Stimulated activated CD4-positive, alpha-beta T cell treated with anti-CD3 and anti-CD28 coated beads, Interleukin-4, amount 100 ng/mL, for 4 hours (primary cell): ENCODE results near the gene MLIP.

ENCODE experiments used
- DNase-seq, 2 experiments: peaks; one replicate each; pipeline ENCODE4 v3.0.0-alpha.2; 2020

MLIP gene

DNA sequence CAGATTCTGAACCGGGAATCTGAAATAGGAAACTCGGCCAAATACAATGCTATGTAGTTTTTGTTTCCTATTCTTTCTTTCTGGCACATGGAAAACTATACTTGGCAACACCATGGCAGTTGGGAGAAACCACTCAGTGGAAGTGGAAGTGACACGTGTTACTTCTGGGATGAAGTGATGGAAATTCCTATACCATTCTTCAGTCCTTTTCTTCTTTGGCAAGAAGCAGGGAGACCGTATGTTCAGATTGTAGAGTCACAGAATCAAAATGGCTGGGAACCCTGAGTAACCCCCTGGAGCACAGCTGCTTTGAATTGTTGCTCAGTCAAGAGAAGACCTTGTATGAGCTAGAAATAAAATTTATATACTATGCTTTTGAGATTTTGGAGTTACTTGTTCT, 178.2 kb downstream of the MLIP start:
- no peak for DNase-seq

DNA sequence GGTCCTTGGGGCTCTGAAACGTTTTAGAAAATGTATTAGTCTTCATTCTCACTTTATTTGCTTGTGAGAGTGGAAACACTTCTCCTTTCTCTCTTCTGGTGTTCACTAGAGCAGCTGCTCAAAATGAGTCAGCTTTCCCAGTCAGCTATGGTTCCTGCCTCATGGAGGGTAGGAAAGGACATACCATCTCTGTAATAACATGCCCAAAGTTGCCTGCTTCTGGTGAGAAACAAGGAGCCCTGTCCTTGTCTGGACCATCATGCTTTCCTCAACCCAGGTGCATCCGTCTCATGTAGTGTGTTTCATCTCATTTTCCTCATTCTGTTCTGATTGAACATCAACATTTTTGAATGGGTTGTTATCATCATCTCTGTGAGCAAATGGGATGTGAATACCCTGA, 179.9 kb downstream of the MLIP start:
- DNase-seq, result no peak

DNA sequence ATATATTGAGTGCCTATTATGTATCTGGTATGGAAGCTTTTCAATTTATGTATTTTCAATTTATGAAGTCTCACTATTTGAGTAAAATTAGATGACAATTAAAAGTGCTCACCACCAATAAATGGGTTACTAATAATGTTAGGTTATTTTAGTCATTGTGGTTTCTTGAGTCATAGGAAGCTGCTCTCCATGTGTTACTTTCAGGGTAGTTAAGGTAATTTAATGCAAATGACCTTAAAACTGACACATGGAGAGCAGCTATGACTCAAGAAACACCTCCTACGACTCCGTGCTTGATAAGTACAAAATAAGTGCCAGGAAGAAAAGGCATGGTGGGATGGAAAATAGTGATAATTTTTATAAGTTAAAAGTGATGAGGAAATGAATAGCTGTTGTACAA, 180.5 kb downstream of the MLIP start:
- DNase-seq, result no peak

DNA sequence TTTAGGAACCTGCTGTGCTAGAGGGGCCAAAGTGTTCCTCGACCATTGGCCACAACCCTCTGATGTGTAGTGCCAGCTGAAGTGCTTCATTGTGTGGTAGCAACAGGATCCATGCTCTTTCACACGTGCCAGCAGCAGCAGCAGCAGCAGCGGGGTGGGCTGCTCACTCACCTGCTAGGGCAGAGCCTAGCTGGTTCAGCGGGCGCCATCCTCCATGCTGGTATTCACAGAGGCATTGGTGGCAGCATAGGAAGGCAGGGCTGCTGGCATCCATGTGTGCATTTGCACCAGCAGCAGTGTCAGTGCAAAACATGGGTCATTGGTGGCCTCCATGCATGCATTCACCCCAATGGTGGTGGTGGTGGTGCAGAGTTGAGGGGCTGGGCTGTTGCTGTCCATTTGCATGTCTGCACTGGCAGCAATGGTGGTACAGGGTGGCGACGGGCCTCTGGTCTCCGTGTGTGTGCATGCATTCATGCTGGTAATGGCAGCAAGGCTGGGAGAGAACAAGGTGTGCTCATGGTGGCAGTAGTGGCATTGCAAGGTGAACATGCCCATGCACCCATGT, 183.8 kb downstream of the MLIP start:
- no peak for DNase-seq

DNA sequence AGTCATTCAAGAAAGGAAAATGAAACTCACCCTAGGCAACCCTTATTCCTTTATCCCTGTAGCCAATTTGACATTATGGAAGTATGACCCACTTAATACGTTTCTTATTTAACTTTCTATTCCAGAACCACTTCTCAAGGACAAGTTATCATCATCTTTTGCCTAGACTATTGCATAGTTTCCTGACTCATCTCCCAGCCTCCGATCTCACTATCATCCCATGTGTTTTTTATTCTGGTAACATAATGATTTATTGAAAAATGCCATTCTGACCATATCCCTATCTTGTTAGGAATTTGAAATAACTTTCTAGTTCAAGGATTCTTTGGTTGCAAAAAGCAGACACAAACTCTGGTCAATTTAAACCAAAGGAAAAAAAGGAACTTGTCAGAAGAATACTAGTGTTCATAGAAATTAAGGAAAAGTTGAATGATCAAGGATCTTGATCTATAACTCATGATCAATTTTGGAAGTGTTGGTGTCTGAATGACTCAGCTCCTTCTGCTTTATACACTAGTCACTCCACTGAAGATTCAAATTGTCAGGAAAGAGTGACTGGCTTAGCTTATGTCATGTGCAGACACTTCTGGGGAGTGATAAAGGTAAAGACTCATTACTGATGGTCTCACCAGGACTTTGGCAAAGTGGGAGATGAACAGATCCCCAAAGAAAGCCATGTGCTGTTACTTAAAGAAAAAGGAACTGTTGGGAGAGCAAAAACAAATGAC, 188.5 kb downstream of the MLIP start:
- DNase-seq, result no peak

DNA sequence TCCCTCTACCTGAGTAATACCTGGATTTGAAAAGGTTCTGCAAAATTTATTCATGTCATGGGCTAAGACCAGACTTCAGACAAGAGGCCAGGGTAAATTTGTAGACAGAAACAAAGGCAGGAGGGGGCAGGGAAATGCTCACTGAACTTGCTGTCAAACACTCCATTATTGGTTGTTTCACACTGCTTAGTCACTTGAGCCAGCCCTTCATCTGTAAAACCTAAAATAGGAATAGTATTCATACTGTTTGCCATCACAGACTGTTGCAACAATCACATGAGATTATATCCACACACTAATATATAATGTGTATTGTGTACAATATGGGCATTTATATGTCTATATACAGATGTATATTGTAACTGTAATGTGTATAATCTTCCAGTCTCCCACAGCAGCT, 190.5 kb downstream of the MLIP start:
- DNase-seq, result no peak

DNA sequence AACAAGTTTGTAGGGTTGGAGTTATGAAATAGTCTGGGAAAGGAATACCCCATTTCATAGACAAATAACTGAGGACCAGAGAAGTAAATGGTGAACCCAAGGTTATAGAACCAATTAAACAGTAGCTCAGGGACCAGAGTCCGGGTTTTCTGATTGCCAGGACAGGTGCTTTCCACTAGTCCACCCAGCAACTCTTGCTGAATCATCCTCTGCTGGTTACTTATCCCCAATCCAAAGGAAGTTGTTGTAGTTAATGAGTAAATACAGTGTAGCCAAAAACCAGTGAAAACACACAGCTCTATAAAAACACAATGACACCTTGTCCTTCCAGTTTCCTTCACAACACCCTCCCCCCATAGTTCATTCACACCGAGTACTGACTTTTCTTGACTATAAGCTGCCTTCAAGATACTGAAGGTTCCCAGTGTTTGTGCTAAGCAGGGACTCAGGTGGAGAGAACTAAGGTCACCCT, 196.2 kb downstream of the MLIP start:
- no peak for DNase-seq

DNA sequence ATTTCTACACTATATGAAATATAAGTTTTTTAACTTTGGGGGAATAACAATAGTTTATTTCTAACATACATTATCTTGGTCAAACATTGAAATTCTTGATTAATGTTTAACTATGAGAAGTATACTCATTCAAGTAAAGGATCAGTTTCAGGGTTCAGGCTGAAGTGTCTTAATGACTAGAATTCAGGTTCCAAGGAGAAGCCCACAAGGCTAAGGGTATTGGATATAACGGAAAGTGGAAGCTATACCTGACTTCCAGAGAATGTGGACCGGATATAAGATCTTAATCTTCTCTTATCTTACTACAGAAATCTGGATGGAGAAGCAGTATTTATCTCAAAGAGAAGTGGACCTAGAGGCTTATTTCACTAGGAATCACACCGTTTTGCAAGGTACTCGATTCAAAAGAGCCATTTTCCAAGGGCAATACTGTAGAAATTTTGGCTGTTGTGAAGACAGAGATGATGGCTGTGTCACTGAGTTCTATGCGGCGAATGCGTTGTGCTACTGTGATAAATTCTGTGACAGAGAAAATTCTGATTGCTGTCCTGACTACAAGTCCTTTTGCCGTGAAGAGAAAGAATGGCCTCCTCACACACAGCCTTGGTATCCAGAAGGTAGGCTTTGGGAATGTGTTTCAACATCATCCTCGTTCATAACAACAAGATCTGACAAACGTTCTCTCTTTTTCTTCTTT, 197.2 kb downstream of the MLIP start, which contains the start of gene TINAG:
TINAG (plus strand) TSS at position 153 of the 697 bp plus-strand sequence; CDS start at position 263, 110 bp downstream.
- no peak for DNase-seq

DNA sequence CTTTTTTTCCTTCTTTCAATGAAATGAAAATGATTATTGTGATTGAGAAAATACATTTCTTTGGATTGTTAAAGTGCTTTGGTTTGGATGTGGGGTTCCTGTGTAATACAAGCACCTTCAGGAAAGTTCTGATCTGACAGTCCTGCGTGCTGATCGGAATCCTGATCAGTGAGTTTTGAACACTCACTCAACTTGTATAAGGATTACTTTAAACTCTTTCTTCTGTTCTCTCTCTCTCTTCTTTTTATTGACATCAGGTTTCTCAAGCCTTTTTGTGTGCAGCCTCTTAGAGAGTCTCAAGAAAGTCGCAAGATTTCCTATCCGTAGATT, 197.7 kb downstream of the MLIP start:
- no peak for DNase-seq

DNA sequence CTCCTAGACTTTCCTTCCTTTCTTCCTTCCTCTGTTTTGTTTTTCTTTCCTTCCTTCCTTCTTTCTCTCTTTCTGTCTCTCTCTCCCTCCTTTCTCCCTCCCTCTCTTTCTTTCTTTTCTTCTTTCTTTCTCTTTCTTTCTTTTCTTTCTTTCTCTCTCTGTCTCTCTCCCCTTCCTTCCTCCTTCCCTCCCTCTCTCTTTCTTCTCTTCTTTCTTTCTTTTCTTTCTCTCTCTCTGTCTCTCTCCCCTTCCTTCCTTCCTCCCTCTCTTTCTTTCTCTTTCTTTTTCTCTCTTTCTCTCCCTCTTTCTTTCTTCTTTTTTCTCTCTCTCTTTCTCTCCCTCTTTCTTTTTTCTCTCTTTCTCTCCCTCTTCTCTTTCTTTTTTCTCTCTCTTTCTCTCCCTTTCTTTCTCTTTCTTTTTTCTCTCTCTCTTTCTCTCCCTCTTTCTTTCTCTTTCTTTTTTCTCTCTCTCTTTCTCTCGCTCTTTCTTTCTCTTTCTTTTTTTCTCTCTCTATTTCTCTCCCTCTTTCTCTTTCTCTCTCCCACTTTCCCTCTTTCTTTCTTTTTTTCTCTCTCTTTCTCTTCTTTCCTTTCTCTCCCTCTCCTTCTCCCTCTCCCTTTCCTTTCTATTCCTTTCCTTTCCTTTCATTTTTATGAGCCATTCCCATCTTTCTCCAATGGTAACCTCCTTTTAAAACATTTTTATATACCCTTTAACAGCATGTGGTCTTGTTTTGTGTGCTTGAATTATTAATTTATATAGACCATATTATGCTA, 199.3 kb downstream of the MLIP start:
- DNase-seq, result no peak

DNA sequence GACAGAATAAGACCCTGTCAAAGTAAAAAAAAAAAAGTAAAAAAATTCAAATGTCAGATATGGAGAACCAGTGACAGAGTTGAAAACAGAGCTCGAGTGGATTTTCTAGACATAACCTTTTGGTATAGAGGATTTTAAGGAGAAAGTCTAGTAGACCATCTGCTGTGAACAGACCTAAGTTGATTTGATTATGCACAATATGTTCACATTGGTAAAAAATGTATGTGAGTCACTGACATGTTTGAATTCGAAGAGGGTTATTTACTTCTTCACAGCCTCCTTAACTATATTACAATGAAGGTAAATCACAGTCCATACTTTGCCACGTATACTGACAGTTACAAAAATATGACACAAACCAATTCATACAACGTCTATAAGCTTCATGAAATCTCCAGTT, 204.4 kb downstream of the MLIP start:
- DNase-seq, result no peak
